GM21529 (cell line): ENCODE results near the gene AMDHD2.
"Not testable (repeated sequence)": the region's sequence is repeated elsewhere in the genome, so short reads cannot be mapped to it uniquely, and the experiment has no call there.

ENCODE experiments used
- ATAC-seq: cut with Tn5 transposase; IDR thresholded peaks from one replicate; pipeline ENCODE4 v1.9.1; 2021; ENCODE audit not compliant: unreplicated experiment

Gene AMDHD2

DNA sequence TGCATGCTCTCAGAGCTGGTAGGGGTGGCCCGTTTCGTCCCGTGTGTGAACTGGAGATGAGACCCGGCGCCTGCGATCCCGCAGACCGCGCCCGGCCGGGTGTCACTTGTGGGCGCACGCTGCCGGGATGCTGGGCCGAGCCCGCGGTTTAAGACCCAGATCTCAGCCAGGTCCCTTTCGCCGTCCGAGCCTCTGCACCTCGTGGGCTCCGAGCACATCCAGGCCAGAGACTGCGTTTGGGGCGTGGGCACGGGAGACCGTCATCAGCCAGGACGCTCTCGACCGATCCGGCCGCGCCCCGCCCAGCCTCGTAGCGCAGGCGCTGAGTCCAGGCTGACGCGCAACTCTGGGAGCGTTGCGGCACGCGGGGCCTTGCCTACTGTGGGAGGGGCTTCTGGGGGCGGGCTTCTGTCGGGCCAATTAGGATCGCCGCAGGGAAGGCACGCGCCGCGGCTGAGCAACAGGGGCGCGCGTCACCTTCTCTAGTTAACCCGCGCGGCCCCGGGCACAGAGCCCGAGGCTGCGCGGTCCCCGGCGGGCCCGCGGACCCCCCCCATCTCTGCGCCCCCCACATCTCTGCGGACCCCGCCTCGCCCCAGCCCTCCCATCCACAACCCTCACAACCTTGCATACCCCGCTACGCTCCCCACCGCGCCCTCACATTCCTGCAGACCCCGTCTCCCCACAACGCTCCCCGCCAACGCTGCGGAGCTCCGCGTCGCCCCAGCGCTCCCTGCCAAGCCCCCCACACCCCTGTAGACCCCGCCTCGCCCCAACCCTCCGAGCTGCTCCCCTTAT is 11.7 kb downstream of the AMDHD2 start:
- peak; percentile 80 for ATAC-seq

DNA sequence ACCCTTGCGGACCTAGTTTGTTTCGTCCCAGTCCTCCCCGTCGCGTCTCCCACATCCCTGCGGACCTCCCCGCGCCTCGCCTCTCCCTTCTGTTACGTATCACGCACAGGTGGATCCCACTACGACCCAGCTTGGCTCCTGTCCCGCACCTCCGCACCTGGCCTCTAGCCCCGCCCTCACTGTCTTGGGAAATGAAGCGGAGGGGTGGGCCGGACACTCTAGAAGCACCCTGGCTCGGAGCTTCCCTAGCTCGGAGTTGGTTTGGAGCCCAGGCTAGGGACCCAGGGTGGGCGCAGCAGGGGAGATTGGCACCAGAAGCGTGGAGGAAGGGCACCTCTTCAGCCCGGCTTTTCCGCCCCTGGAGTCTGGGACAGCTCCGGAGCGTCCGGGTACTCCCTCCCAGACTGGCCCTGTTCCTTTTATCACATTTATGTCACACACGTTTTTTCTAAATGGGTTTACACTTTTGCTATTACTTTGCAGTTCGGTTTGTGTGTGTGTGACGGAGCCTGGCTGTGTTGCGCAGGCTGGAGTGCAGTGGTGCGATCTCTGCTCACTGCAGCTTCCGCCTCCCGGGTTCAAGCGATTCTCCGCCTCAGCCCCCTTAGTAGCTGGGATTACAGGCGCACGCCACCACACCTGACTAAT is 12.4 kb downstream of the AMDHD2 start:
- no peak for ATAC-seq

DNA sequence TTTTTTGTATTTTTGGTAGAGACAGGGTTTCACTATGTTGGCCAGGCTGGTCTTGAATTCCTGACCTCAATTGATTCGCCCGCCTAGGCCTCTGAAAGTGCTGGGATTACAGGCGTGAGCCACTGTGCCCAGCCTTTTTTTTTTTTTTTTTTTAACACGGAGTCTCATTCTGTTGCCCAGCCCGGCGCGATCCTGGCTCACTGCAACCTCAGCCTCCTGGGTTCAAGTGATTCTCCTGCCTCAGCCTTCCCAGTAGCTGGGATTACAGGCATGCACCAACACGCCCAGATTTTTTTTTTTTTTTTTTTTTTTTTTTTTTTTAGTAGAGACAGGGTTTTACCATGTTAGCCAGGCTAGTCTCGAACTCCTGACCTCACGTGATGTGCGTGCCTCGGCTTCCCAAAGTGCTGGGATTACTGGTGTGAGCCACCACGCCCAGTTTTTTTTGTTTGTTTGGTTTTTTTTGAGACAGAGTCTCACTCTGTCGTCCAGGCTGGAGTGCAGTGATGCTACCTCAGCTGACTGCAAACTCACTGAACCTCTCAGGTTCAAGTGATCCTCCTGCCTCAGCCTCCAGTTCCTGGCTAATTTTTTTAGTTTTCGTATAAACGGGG is 13.1 kb downstream of the AMDHD2 start:
- ATAC-seq: not testable (repeated sequence)

DNA sequence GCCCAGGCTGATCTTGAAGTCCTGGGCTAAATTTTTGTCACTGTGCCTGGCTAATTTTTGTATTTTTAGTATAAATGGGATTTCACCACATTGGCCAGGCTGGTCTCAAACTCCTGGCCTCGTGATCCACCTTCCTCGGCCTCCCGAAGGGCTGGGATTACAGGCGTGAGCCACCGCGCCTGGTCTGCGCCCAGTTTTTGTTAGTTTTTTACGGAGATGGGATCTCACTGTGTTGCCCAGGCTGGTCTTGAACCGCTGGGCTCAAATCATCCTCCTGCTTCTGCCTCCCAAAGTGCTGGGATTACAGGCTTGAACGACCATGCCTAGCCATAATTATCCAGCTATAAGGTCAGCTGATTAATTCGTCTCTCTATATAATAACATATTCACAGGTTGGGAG is 13.7 kb downstream of the AMDHD2 start:
- no peak for ATAC-seq

DNA sequence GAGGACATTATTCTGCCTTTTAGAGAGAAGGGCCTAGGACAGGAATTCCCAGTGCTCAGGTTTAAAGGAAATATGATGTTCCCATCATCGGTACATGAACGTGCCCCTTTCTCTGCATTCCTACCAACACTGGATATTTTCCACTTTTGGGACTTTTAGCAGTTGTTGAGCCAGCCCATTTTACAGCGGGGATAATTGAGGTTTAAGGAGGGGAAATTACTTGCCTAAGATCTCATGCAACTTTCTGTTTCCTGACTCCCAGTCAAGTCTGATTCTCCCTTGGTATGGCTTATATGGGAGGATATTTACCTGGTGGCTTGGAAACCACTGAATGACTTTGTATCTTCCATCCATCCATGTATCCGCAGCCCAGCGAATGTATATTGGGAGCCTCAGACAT is 14.2 kb downstream of the AMDHD2 start:
- not testable (repeated sequence) for ATAC-seq

DNA sequence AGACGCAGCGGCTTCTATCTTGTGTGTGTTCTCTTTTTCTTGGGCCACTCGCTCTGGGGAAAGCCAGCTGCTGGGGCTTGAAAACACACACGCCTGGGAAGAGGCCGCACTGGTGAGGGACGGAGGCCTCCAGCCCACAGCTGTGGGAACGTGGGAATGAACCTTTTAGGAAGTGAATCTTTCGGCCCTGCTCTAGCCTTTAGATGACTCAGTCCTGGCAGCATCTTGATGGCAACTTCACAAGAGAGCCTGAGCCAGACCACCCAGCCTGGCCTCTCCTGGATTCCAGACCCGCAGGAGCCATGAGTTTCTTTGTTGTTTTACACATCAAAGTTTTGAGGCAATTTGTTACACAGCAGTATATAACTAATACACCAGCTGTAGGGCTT is 15.4 kb downstream of the AMDHD2 start:
- no peak for ATAC-seq

DNA sequence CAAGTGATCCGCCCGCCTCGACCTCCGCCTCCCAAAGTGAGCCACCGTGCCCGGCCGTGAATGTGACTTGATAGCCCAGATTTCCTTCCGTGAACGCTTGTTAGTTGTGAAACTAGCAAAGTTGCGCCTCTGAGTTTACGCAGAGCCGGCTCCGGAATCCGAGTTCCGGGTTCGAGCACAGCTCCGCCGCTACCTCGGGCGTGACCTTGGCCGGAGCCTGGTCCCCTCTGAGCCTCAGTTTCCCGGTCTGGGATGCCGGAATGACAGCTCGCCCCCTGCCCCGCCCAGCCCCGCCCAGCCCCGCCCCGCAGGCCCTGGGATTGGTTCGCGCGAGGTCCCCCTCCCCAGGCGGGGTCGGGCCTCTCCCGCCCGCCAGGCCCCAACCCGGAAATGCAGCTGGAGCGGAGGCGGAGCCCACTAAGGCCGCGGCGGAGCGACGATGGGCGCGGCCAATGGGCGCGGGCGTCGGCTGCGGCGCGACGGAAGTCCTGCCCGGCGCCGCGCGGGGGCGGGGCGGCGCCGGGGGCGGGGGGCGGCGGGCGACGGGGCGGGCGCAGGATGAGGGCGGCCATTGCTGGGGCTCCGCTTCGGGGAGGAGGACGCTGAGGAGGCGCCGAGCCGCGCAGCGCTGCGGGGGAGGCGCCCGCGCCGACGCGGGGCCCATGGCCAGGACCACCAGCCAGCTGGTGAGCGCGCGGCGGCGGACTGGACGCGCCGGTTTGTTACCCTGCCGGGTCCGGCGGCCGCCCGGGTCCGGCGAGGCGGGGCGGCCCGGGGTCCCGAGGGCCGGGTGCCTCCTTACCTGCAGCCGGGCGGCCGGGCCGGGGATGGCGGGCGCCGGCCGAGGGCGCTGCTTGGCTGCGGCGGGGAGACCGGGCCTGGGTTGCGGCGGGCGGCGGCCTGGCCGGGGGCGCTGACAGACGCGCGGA is 17.5 kb downstream of the AMDHD2 start, which contains the start of gene PDPK1:
Gene PDPK1 (plus strand): TSS at position 571 of the 929 bp plus-strand sequence. CDS start 92 bp downstream, at position 663.
- ATAC-seq: peak; percentile 80

DNA sequence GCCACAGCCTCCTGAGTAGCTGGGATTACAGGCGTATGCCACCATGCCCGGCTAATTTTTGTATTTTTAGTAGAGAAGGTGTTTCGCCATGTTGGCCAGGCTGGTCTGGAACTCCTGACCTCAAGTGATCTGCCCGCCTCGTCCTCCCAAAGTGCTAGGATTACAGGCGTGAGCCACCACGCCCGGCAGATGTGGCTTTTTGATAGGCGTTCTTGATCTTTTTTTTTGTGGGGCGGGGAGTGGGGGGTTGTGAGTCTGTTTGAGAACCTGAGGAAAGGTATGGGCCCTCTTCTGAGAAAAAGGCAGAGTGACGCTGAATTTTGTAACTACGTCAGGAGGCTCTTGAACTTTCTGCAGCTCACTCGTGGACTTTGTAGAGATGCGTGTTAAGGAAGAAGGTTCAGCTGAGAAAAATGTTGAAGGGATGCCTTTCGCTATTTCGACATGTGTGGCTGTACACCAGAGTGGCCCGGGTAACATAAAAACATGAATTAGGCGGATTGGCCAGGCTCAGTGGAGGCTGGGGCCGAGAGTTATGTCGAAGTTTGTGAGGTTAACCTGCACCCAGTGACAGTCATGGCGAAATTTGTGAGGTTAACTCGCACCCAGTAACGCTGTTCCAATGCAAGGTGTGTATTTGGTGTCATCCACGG is 19.1 kb downstream of the AMDHD2 start:
- not testable (repeated sequence) for ATAC-seq

DNA sequence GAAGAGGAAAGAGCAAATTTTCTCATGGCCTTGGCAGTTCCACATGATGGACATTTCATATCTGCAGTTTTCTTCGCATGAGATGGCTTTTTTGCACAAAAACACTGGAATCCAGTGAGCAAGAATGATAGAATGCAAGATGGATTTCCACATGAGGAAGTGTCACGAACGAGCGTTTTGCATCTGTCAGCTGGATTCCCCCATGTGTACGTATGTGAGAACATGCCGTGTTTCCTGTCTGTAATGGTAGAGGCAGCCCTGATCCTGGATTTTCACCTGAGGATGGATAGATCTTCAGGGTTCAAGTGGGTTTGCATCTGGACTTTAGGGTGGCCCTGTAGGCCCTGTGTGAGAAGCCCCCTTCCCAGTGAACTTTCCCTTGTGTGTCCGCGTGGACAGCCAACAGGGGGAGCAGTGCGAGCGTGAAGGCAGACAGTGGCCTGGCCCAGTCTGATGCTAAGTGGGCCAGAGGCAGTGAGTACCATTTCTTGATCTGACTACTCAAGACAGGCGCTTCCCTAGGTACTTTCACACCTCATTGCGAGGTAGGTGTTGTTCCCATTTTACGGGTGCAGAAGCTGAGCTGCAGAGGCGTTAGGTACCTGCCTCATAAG is 19.8 kb downstream of the AMDHD2 start:
- not testable (repeated sequence) for ATAC-seq

DNA sequence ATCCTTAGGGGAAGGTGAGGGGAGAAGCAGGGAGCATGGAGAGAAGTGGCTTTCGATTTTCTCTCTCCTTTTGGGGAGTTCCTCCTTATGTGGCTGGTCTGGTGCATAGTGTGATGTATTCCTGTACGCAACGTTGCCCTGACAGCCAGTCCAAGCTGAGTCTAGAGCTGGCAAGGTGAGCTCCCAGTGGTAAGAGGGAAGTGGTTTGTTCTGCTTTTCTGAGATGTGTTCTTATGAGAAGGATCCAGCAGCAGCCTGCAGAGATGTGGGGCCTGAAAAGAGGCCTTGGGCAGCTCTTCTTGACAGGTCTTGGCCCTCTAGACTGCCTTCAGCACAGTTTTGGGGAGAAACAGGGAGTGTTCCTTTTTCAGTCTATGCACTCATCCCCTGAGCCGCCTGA is 20.7 kb downstream of the AMDHD2 start:
- ATAC-seq: not testable (repeated sequence)

DNA sequence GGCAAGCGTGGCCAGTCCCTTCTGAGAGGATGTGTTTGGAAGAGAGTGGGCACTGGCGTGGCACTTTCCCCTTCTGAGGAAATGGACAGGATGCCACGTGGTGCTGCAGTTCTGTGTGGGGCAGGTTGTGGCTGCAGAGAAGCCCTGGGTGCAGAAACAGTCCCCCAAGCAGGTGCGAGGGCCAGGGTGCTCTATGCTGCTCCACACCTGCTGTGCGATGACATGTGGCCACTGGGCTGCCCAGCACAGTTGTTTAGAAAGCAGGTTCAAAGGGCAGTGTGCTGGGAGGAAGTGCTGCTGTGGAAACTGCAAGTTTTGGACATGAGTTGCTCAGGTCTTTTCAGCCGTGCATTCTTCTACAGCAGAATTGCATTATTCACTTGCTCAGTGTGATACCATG is 21.2 kb downstream of the AMDHD2 start:
- ATAC-seq: not testable (repeated sequence)

DNA sequence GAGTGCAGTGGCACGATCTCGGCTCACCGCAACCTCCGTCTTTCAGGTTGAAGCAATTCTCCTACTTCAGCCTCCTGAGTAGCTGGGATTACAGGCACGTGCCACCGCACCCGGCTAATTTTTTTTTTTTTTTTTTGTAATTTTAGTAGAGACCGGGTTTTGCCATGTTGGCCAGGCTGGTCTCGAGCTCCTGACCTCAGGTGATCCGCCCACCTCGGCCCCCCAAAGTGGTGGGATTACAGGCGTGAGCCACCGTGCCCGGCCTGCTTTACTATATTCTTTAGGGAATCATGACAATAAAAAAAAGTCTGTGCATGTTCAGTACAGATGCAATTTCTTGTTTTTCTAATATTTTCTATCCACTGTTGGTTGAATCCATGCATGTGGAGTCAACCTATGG is 23.6 kb downstream of the AMDHD2 start:
- not testable (repeated sequence) for ATAC-seq

DNA sequence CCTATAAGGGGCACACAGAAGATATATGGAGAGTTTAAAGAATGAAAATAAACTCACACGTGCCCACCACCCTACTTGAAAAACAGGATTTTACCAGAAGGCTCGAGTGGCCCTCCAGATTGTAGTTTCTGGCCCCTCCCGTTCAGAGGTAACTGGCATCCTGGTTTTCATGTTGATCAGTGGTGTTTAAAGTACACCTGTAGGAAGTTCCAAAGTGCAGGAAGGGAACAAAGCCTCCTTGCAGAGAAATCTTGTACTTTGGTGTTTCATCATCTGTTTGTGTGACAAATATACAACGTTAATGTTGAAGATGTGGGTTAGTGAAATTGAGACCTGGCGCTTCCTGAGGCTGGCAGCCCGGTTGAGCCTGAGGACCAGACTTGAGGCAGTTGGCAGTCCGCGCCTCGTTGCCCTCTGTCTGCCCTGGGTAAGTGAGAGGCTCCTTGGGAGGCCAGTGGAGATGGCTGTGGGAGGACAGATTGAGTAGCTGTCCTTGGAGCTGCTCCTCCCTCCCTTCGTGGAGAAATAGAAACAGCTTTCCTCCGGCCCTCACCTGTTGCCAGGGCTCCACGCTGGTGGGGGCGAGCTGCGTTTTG is 30.2 kb downstream of the AMDHD2 start:
- ATAC-seq: not testable (repeated sequence)

DNA sequence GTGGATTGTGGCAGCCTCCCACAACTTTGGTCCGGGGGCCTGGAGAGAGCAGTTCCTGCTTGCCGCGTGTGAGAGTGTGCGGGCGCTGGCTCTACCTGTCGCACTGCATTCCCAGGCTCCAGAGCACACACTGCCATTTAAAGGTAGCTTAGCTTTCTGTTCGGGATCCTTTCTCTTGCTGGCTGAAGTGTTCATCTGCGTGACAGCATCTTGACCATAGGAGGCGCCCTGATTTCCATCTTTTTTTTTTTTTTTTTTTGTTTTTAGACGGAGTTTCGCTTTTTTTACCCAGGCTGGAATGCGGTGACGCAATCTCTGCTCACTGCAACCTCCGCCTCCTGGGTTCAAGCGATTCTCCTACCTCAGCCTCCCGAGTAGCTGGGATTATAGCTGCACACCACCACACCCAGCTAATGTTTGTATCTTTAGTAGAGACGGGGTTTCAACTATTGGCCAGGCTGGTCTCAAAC is 31.3 kb downstream of the AMDHD2 start:
- ATAC-seq: not testable (repeated sequence)

DNA sequence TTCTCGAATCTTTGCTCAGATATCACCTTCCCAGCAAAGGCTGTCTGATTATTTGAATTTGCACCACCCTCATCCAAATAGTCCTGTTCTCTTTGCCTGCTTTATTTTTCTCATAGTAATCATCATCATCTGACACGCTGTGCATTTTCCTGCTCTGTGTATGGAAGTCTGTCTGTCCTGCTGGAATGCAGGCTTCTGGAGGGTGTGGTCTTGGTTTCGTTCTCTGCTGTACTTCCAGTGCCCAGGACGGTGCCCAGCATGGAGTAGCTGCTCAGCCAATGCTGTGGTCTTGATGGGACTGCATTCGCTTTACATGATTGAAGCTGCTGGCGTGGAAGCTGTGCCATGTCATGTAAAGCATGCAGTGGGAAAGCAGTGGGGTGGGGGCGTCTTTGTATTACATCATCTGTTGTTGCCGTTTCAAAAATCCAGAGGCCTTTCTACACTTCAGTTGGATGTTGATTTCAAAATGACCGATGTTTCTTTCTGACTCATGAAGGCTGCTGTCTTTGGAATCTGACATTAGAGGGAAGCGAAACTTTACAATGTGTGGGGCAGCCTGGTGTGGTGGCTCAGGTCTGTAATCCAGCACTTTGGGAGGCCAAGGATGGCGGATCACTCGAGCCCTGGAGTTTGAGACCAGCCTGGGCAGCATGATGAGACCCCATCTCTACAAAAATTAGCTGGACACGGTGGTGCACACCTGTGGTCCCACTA is 34.7 kb downstream of the AMDHD2 start:
- ATAC-seq: not testable (repeated sequence)

DNA sequence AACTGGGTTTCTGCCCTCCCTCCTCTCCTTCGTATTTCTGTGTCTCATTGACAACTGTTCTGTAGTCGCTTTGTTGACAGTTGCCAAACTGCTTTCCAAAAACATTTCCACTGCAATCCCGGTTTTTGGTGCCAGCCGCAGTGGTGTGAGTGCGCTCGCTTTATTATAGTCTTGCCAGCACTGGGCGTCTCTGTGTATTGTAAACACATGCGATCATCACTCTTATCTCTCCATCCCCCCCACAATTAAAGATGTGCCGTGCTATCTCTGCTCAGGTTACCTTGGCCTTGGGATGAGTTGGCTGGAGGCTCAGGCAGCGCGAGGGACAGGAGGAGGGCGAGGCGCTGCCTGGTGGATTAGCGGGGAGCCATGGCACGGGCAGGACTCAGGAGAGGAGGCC is 37.0 kb downstream of the AMDHD2 start:
- ATAC-seq: not testable (repeated sequence)

DNA sequence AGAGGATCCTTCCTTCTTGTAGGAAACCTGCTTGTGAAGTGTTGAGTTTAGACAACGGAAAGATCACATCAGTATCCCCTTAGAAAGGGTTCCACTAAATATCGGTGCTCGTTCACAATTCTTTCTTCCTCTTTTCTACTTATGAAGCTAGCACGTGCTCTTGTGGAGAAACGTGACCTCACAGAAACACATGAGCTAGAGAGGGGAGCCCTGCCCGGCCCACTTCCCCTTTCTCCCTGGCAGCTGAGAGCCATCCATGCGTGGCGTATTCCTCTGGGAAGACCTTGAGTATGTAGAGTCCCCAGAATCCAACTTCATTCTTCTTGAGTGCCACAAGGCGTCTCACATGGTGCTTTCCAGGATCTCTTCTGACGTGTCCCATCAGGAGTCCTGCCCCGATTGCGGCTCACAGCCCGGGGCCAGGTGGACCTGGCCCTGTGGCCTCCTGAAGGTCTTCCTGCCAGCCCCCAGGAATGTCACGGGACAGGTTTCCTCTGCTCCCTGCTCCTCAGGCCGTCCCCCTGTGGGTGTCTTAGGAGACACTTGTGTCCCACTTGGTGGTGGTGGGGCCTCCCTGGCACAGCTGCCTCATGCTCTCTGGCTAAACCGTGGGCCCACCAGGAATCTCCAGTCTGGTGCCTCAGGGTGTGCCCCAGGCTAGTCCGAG is 40.1 kb downstream of the AMDHD2 start:
- ATAC-seq: peak; percentile 53

DNA sequence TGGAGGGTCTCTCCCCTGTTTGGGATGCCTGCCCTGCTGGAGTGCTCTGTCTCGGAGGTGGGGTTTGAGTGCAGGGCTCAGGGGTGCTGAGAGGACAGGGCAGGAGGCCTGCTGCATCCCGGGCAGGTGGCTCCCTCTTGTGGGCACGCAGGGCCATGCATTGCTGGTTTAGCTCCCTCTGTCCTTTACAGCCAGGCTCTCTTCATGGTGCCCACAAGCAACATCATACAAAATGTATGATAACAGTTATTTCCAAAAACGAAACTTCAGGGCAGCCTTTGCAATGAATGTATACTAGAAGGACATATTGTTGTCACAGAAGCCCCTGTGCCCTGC is 40.6 kb downstream of the AMDHD2 start:
- peak; percentile 43 for ATAC-seq
